B cell (primary cell): ENCODE data around the gene WASL. TPM values are rescaled to one million over a fixed set of nuclear protein-coding genes. Genes with fewer than 3 reads are reported as not detected.

Experiments used
- ATAC-seq: fragments of 200-7000 bp; cut with Tn5 transposase; one replicate; pipeline ENCODE4 v1.10.0; 2021; ENCODE audit warnings: low read depth, mild to moderate bottlenecking, moderate number of reproducible peaks, moderate library complexity
- CTCF ChIA-PET: fragments of 350-600 bp; sonication (Branson Sonifier 250); formaldehyde crosslinking; loops from one replicate; lab custom pipeline; 2021; ENCODE audit warnings: antibody characterized with exemption, inconsistent platforms; lab: Charles Lee
- POLR2A ChIA-PET: fragments of 350-600 bp; sonication (Branson Sonifier 250); formaldehyde crosslinking; loops from one replicate; lab custom pipeline; 2021; ENCODE audit warnings: antibody characterized with exemption; lab: Charles Lee
- DNase-seq: peaks from one replicate; pipeline ENCODE4 v3.0.0; 2013
- H2AFZ ChIP-seq: 2 replicates; pipeline ENCODE4 v1.6.1; 2012; ENCODE audit warnings: mild to moderate bottlenecking, low read depth, low read length; ENCODE audit not compliant: insufficient read depth, poor library complexity, severe bottlenecking
- H3K27ac ChIP-seq, 2 donors: 1 replicate in 1 of 2; 2 replicates in 1 of 2; pipeline ENCODE4 v1.5.1; 2012 to 2013; ENCODE audit warnings: low read length in 2 of 2, mild to moderate bottlenecking in 2 of 2, moderate library complexity in 1 of 2
- H3K27me3 ChIP-seq, 4 experiments: fragments of 200-600 bp in 1 of 4; sonication (generic) in 1 of 4; replicated peaks in 1 of 4; 1 replicate in 2 of 4; 2 replicates in 2 of 4; pipeline versions ENCODE4 v1.6.1 to v1.7.0; 2013 to 2016; ENCODE audit warnings: low read length in 3 of 4, mild to moderate bottlenecking in 2 of 4, mixed read lengths in 1 of 4, moderate library complexity in 1 of 4; ENCODE audit not compliant: insufficient read depth in 4 of 4, control insufficient read depth in 3 of 4; ENCODE audit errors: control extremely low read depth in 1 of 4
- H3K36me3 ChIP-seq, 2 experiments: replicated peaks in 1 of 2; 1 replicate in 1 of 2; 2 replicates in 1 of 2; pipeline versions ENCODE4 v1.6.1 to v1.7.1; 2013; ENCODE audit warnings: low read length in 1 of 2; ENCODE audit not compliant: insufficient read depth in 2 of 2, control insufficient read depth in 1 of 2; ENCODE audit errors: control extremely low read depth in 1 of 2, extremely low read depth in 1 of 2
- H3K4me1 ChIP-seq, 2 donors: fragments of 200-600 bp in 1 of 2; sonication (generic) in 1 of 2; 1 replicate in 1 of 2; 2 replicates in 1 of 2; pipeline versions ENCODE4 v1.5.1 to v1.6.1; 2013 to 2017; ENCODE audit warnings: low read length in 2 of 2; ENCODE audit not compliant: control insufficient read depth in 2 of 2, insufficient read depth in 2 of 2
- H3K4me2 ChIP-seq: replicated peaks from 2 replicates; pipeline ENCODE3; 2012; ENCODE audit warnings: mild to moderate bottlenecking, low read depth, low read length; ENCODE audit not compliant: poor library complexity, severe bottlenecking
- H3K4me3 ChIP-seq, 5 experiments: fragments of 200-600 bp in 1 of 5; sonication (generic) in 1 of 5; 1 replicate in 3 of 5; 2 replicates in 2 of 5; pipeline versions ENCODE4 v1.5.1 to v1.7.0; 2011 to 2016; ENCODE audit warnings: low read length in 4 of 5, mild to moderate bottlenecking in 4 of 5, low read depth in 2 of 5, control low read depth in 1 of 5, moderate library complexity in 1 of 5; ENCODE audit not compliant: insufficient read depth in 1 of 5; ENCODE audit errors: control extremely low read depth in 1 of 5, extremely low read depth in 1 of 5
- H3K79me2 ChIP-seq: fragments of 200-600 bp; sonication (generic); one replicate; pipeline ENCODE4 v1.6.0; 2016; ENCODE audit warnings: low read length; ENCODE audit not compliant: control insufficient read depth, insufficient read depth
- H3K9ac ChIP-seq: fragments of 200-600 bp; sonication (generic); 2 replicates; pipeline ENCODE4 v1.6.1; 2017; ENCODE audit warnings: mild to moderate bottlenecking, low read length, moderate library complexity
- H3K9me3 ChIP-seq, 3 donors: one replicate each; pipeline versions ENCODE4 v1.6.1 to v1.7.1; 2013; ENCODE audit warnings: low read length in 2 of 3; ENCODE audit not compliant: control insufficient read depth in 2 of 3, insufficient read depth in 1 of 3; ENCODE audit errors: control extremely low read depth in 1 of 3
- H4K20me1 ChIP-seq: 2 replicates; pipeline ENCODE4 v1.6.0; 2012; ENCODE audit warnings: mild to moderate bottlenecking, low read length; ENCODE audit not compliant: insufficient read depth, control insufficient read depth, poor library complexity, severe bottlenecking
- H3K27ac Mint-ChIP-seq: one replicate; pipeline ENCODE4 v1.8.0; 2021; ENCODE audit warnings: mixed read lengths
- H3K27me3 Mint-ChIP-seq: one replicate; pipeline ENCODE4 v1.8.0; 2021; ENCODE audit warnings: mixed read lengths
- H3K4me1 Mint-ChIP-seq: one replicate; pipeline ENCODE4 v1.8.0; 2021; ENCODE audit warnings: mixed read lengths
- H3K4me3 Mint-ChIP-seq: one replicate; pipeline ENCODE4 v1.8.0; 2021; ENCODE audit warnings: mixed read lengths
- H3K9me3 Mint-ChIP-seq: one replicate; pipeline ENCODE4 v1.8.0; 2022; ENCODE audit warnings: mixed read lengths; ENCODE audit not compliant: insufficient read depth
- EZH2 ChIP-seq: IDR thresholded peaks from 2 replicates; pipeline ENCODE4 v1.6.1; 2012; ENCODE audit warnings: borderline replicate concordance, low read depth, mild to moderate bottlenecking, moderate library complexity, low read length; ENCODE audit not compliant: insufficient read depth, poor library complexity, severe bottlenecking
- WGBS: methylation state at CpG from one replicate; pipeline ENCODE4 v1.1.5; 2013; ENCODE audit warnings: missing lambda C conversion rate; ENCODE audit not compliant: insufficient coverage; 5-methylcytosine and 5-hydroxymethylcytosine counted together
- intact Hi-C: fragments of 100-400 bp; cut with micrococcal nuclease; formaldehyde crosslinking; loops from one replicate; pipeline ENCODE4 v1.10.0; 2022
- polyA plus RNA-seq: library from polyadenylated mRNA; depleted of rRNA; stranded (reverse); fragments of >200 nt; gene quantifications from 2 replicates; pipeline ENCODE4 v1.2.3, GENCODE V29; 2012
- total RNA-seq, 2 donors: library from RNA; stranded (reverse); fragments of 120-200 nt in 1 of 2; gene quantifications; 1 replicate in 1 of 2; 2 replicates in 1 of 2; pipeline versions ENCODE4 v1.2.3 to v1.2.4, GENCODE V29; 2013 to 2022
- TF ChIP-seq, protein P1 (sequence below): fragments of 200-600 bp; IDR thresholded peaks from one replicate; pipeline ENCODE4 v1.8.0; 2022; ENCODE audit warnings: antibody characterized with exemption, mild to moderate bottlenecking

WASL gene
- total and polyA plus RNA-seq, 2 donors (not counting 1 experiment from before 2014, with no cell fraction given): 1.8 to 10.4 TPM

GRCh38 chr7:123658023-123658422 is 90.8 kb downstream of the WASL start:
- no peak overlapping the region for H3K9ac ChIP-seq
- no peaks in the 10 kb centered on the region for H3K9me3 ChIP-seq

GRCh38 chr7:123657304-123657685 is 91.5 kb downstream of the WASL start:
- no peak overlapping the region for H3K27ac ChIP-seq
- no peak overlapping the region for H2AFZ ChIP-seq
- CTCF ChIA-PET: no interaction called here
- H3K9me3 Mint-ChIP-seq: no peaks in the 10 kb centered on the region
- POLR2A ChIA-PET: no interaction called here
- DNase-seq (no peak), ATAC-seq (no peak)
- no peak for TF ChIP-seq EZH2
- TF ChIP-seq, protein P1, sequence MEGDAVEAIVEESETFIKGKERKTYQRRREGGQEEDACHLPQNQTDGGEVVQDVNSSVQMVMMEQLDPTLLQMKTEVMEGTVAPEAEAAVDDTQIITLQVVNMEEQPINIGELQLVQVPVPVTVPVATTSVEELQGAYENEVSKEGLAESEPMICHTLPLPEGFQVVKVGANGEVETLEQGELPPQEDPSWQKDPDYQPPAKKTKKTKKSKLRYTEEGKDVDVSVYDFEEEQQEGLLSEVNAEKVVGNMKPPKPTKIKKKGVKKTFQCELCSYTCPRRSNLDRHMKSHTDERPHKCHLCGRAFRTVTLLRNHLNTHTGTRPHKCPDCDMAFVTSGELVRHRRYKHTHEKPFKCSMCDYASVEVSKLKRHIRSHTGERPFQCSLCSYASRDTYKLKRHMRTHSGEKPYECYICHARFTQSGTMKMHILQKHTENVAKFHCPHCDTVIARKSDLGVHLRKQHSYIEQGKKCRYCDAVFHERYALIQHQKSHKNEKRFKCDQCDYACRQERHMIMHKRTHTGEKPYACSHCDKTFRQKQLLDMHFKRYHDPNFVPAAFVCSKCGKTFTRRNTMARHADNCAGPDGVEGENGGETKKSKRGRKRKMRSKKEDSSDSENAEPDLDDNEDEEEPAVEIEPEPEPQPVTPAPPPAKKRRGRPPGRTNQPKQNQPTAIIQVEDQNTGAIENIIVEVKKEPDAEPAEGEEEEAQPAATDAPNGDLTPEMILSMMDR: no peak
- no peaks in the 10 kb centered on the region for H3K36me3 ChIP-seq
- 57% methylated on average over 1 of the region's 1 CpG for WGBS
- no peaks in the 10 kb centered on the region for H3K79me2 ChIP-seq
- H3K9me3 ChIP-seq: no peaks in the 10 kb centered on the region
- no peak overlapping the region for H3K9ac ChIP-seq
- peaks cover 28% of the 10 kb centered on the region for H3K27me3 Mint-ChIP-seq
- no peaks in the 10 kb centered on the region for H3K4me1 ChIP-seq
- peaks cover 0 to 4% (median 0%) of the 10 kb centered on the region in 4 experiments for H3K27me3 ChIP-seq
- no peak overlapping the region for H3K27ac Mint-ChIP-seq
- H4K20me1 ChIP-seq: no peaks in the 10 kb centered on the region
- H3K4me3 ChIP-seq: no peak overlapping the region
- H3K4me2 ChIP-seq: no peak overlapping the region
- H3K4me3 Mint-ChIP-seq: no peak overlapping the region
- intact Hi-C loops: no loop called here
- H3K4me1 Mint-ChIP-seq: no peaks in the 10 kb centered on the region

More at GRCh38 chr7:123658023-123658422, 90.8 kb downstream of the WASL start:
- Histone ChIP-seq H3K4me1 (no peaks in the 10 kb centered on the region), H3K79me2 (no peaks in the 10 kb centered on the region), H2AFZ (no peak overlapping the region), H3K4me3 (no peak overlapping the region), H3K27ac (no peak overlapping the region), H3K4me2 (no peak overlapping the region), H3K27me3 (peaks cover 0 to 4% (median 0%) of the 10 kb centered on the region in 4 experiments), H4K20me1 (no peaks in the 10 kb centered on the region), H3K36me3 (no peaks in the 10 kb centered on the region)
- ATAC-seq (no peak), DNase-seq (no peak)
- WGBS: 100% methylated on average over 4 of the region's 6 CpGs
- H3K27me3 Mint-ChIP-seq: peaks cover 34% of the 10 kb centered on the region
- H3K27ac Mint-ChIP-seq: no peak overlapping the region
- ChIA-PET CTCF (no interaction called here), POLR2A (no interaction called here)
- intact Hi-C loops: no loop called here
- H3K4me3 Mint-ChIP-seq: no peak overlapping the region
- no peak for TF ChIP-seq EZH2
- TF ChIP-seq, protein P1: no peak
- no peaks in the 10 kb centered on the region for H3K9me3 Mint-ChIP-seq
- H3K4me1 Mint-ChIP-seq: no peaks in the 10 kb centered on the region
